GM19438 (cell line): ENCODE data around the gene YARS1.

Experiments used
- ATAC-seq: cut with Tn5 transposase; IDR thresholded peaks from one replicate; pipeline ENCODE4 v1.9.1; 2021; ENCODE audit warnings: low read depth; ENCODE audit not compliant: unreplicated experiment

YARS1 gene

DNA sequence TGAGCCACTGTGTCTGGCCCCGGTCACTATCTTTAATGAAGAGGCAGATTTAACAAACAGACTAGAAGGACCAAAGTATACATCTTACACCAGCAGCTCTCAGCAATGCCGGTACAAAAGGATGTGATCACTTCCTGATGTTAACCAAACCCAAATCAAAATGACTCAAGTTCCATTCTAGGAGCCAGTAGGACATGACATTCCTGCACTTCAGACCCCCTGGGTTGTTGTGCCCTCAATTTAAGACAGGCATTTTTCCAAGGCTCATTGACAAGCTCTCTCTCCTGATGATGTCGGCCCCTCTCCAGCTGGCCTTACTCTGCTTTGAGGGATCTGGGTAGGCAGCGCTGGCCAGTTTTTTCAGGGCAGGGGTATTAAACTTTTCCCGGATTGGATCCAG is 35.1 kb downstream of the YARS1 start:
- ATAC-seq, result no peak

DNA sequence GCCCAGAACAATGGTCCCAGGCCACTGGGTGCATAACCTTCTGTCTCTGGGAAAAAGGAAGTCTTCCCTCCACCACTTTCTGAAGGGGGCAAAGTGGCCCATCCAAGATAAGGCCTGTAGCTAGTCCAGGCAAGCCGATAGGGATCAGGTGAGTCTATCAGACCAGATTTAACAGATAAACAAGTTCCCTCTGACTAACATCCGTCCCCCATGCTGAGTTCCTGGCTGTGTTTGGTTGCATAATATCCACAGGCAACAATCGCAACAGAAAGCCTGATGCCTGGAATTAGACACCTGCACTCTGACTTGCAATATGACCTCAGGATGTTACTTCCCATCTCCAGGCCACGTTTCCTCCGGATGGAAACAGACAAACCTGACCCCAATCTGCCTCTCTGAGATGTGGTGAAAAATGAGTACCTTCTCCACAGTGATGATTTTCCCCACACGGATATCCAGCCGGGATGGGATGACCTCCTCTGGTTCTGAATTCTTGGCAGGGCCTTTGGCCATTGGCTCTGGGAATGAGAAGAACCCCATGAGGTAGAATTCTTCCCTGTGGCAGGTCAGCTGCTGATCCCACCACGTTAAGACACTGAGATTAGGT is 36.4 kb downstream of the YARS1 start:
- ATAC-seq, result no peak

DNA sequence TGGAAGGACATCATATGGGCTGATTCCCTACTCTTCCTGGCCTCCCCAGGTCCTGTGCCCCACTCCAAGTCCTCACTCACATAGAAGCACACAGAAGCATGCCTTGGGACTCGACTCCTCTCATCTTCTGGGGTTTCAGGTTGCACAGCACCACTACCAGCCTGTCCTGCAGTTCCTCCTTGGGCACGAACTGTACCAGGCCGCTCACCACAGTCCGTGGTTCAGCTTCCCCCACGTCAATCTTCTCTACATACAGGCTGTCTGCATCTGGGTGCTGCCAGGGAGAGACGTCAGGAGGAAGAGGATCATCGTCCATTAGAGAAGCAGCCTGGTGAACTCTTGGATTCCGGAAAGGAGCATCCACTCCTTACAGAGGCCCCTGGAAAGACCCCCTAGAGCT is 37.2 kb downstream of the YARS1 start:
- ATAC-seq, result no peak

DNA sequence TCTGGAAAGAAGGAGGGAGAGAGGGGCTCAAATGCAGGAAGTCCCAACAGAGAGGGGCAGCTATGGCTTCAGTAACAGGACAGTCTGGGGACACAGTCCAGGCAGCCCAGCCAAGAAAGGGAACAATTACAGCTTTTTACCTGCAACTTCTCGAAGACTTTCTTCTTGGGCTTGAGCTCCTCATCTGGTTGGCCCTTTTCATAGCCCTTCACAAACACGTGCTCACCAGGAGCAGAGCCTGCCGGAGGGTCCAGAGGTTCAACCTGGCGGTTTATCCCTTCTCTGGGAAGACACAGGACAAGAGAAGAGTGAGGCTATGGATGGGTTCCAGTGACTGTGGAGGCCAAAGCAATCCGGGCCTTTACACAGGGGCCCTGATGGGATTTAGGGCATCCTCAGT is 37.9 kb downstream of the YARS1 start:
- ATAC-seq, result no peak

DNA sequence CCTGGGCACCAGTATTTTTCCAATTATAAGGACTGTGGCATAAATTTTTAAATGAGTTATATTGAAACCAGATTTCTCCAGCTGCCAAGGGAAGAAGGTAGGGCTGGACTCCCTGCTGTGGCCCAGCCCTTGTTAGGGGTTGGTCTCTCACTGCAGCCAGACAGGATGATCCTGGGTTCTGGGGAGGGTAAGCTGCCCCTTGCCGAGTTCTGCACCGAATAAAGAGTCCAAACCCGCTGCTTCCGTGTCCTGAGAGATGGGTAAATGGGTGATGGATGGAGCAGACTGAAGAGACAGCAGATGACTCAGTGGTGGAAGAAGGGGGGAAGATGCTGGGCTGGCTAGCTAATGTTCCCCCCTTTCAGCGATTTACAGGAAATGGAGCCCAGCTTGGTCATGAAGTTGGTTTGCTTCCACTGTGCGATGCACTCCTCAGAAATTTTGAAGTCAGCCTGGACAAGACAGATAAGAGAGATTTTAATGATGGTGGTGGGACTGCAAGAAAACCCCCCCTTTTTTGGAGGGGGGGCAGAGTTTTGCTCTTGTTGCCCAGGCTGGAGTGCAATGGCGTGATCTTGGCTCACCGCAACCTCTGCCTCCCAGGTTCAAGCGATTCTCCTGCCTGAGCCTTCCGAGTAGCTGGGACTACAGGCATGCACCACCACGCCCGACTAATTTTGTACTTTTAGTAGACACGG is 41.4 kb downstream of the YARS1 start:
- ATAC-seq, result no peak

DNA sequence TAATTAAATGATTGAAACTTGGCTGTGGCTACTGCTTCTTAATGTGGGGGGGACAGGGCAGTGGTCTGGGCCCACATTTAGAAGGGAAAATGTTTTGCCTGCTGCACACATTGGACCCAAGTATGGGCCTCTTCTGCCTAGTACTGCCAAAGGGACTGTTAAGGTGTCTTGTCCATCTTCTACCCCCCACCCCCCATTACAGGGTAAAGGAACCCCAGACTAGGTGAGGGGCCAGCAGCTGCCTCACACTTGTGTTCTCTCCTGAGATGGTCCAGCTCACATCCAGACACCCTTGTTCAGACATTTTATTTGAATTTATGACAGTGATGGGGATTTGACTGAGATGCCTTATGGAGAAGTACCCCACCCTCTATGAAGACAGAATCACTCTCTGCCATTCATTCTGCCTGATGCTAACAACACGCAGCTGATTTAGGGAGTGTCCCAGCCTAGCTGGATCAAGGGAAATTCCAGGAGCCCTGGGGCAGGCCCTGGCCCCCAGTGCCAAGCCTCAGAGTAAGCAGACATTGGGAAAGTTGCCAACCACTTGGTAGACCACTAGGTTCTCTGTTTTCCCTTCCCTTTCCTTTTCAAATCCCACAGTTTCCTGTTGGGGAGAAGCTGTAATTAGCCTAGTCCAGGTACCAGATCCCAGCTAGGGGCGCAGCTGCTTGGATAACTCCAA is 42.1 kb downstream of the YARS1 start:
- no peak for ATAC-seq

DNA sequence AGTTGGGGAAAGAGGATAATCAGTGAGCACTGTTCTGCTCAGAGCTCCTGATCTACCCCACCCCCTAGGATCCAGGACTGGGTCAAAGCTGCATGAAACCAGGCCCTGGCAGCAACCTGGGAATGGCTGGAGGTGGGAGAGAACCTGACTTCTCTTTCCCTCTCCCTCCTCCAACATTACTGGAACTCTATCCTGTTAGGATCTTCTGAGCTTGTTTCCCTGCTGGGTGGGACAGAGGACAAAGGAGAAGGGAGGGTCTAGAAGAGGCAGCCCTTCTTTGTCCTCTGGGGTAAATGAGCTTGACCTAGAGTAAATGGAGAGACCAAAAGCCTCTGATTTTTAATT is 42.7 kb downstream of the YARS1 start:
- no peak for ATAC-seq

DNA sequence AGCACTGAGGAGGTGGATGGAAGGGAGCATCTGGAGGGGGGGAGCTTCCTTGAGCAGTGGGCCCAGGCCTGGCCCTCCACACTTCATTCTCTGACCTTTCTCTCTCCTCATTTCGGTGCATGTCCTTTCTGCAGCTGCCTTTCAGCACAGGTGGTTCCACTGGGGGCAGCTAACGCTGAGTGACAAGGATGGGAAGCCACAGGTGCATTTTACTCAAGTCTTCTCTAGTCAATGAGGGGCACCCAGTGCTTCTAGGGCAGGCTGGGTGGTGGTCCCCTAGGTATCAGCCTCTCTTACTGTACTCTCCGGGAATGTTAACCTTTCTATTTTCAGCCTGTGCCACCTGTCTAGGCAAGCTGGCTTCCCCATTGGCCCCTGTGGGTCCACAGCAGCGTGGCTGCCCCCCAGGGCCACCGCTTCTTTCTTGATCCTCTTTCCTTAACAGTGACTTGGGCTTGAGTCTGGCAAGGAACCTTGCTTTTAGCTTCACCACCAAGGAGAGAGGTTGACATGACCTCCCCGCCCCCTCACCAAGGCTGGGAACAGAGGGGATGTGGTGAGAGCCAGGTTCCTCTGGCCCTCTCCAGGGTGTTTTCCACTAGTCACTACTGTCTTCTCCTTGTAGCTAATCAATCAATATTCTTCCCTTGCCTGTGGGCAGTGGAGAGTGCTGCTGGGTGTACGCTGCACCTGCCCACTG is 43.2 kb downstream of the YARS1 start:
- ATAC-seq, result no peak

DNA sequence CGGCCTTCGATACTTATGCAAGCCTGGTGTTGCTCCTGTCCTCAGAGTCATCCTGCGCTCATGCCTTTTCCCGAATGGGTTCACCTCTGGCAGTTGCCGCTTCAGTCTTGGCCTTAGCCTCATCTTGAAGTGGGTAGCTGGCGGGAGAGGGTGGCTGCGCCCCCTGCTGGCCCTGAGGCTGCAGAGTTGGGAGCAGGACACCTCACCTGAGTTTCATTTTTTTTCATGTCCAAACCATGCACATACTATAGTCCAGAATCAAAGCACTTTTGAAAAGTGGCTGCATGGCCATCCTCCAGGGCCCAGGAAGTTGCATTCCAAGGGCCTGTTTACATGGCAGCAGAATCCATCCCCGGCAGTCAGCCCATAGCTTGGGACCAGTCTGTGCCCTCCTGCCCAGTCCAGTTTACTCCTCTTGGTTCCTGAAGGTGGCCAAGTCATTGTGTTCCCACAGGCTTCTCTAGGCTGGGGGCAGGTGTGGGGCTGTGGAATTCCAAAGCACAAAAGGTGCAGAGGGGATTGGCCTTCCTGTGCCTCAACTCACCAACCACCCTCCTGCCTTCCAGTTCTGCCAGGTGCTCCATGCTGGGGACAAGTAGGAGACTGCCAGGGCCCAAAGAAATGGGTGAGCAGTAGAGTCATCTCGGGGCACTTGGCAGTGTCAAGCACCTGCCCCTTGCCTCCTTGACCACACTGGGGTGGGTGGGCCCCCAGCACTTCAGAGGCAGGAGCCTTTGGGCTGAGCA is 44.0 kb downstream of the YARS1 start:
- no peak for ATAC-seq

DNA sequence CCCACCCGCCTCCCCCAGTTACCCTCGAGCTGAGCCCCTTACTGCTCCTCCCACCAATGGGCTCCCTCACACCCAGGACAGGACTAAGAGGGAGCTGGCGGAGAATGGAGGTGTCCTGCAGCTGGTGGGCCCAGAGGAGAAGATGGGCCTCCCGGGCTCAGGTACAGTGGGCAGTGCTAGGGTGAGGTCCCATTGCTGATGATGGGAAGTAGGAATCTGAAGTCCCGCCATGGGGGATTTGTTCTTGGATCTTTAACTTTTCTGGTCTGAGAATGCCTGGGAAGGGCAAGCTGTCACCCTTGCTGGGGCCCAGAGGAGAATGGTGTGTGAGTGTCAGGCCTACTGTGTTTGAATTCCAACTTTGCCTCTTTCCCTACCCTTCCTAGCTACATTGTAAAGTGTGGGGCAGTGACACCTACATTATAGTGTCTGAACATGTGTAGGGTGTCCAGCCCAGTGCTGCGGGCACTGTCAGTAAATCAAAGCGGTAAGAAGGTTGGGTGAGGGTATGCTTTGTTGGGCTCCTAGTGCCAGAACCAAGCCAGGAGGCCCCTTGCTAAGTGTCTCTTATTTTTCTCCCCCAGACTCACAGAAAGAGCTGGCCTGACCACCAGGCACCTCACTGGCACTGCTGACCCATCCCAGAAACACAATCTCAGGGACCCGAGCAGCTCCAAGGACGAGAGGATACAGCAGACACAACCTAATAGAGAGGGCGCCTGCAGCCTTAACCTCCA is 44.7 kb downstream of the YARS1 start:
- ATAC-seq, result no peak

DNA sequence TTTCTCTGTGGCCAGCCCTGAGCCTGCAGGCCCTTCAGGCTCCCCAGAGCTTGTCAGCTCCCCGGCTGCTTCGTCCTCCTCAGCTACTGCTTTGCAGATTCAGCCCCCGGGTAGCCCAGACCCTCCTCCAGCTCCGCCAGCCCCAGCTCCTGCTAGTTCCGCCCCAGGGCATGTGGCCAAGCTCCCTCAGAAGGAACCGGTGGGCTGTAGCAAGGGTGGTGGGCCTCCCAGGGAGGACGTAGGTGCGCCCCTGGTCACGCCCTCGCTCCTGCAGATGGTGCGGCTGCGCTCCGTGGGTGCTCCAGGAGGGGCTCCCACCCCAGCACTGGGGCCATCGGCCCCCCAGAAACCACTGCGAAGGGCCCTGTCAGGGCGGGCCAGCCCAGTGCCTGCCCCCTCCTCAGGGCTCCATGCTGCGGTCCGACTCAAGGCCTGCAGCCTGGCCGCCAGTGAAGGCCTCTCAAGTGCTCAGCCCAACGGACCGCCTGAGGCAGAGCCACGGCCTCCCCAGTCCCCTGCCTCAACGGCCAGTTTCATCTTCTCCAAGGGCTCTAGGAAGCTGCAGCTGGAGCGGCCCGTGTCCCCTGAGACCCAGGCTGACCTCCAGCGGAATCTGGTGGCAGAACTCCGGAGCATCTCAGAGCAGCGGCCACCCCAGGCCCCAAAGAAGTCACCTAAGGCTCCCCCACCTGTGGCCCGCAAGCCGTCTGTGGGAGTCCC is 45.4 kb downstream of the YARS1 start:
- ATAC-seq, result no peak

DNA sequence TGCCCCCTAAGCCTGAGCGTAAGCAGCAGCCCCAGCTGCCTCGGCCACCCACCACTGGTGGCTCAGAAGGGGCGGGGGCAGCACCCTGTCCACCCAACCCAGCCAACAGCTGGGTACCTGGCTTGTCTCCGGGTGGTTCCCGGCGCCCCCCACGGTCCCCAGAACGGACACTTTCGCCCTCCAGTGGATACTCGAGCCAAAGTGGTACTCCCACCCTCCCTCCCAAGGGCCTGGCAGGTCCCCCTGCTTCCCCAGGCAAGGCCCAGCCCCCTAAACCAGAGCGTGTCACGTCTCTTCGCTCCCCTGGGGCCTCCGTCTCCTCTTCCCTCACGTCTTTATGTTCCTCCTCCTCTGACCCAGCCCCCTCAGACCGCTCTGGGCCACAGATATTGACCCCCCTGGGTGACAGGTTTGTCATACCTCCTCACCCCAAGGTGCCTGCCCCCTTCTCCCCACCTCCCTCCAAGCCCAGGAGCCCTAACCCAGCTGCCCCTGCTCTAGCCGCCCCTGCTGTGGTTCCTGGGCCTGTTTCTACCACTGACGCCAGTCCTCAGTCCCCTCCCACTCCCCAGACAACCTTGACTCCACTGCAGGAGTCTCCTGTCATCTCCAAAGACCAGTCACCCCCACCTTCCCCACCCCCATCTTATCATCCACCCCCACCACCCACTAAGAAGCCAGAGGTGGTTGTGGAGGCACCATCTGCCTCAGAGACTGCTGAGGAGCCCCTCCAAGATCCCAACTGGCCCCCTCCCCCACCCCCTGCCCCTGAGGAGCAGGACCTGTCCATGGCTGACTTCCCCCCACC is 46.2 kb downstream of the YARS1 start:
- no peak for ATAC-seq

DNA sequence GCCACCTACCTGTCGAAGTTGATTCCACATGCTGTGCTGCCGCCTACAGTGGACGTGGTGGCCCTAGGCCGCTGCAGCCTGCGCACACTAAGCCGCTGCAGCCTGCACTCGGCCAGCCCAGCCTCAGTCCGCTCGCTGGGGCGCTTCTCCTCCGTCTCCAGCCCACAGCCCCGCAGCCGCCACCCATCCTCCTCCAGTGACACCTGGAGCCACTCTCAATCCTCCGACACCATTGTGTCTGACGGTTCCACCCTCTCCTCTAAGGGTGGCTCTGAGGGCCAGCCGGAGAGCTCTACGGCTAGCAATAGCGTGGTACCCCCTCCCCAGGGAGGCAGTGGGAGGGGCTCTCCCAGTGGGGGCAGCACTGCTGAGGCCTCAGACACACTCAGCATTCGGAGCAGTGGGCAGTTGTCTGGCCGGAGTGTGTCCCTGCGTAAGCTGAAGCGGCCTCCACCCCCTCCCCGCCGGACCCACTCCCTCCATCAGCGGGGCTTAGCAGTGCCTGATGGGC is 46.9 kb downstream of the YARS1 start:
- no peak for ATAC-seq

DNA sequence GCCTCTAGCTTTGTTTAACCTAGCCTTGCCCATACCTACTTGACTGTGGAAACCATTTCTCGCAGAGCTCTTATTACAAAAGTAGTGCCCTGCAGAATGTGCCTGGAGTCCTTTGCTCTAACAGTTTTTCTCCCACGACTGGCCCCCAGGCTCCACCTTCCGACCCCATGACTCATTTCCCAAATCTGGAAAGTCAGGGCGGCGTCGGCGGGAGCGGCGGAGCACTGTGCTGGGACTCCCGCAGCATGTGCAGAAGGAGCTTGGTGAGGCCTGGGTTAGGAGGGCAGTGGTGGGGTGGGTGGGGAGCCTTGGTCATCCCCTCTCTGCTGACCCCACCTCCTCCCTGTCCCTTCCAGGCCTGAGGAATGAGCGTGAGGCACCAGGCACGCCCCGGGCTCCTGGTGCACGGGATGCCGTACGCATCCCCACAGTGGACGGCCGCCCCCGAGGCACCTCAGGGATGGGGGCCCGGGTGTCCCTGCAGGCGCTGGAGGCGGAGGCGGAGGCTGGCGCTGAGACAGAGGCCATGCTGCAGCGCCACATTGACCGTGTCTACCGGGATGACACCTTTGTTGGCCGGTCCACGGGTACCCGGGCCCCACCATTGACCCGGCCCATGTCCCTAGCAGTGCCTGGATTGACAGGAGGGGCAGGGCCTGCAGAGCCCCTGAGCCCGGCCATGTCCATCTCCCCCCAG is 47.5 kb downstream of the YARS1 start:
- no peak for ATAC-seq

DNA sequence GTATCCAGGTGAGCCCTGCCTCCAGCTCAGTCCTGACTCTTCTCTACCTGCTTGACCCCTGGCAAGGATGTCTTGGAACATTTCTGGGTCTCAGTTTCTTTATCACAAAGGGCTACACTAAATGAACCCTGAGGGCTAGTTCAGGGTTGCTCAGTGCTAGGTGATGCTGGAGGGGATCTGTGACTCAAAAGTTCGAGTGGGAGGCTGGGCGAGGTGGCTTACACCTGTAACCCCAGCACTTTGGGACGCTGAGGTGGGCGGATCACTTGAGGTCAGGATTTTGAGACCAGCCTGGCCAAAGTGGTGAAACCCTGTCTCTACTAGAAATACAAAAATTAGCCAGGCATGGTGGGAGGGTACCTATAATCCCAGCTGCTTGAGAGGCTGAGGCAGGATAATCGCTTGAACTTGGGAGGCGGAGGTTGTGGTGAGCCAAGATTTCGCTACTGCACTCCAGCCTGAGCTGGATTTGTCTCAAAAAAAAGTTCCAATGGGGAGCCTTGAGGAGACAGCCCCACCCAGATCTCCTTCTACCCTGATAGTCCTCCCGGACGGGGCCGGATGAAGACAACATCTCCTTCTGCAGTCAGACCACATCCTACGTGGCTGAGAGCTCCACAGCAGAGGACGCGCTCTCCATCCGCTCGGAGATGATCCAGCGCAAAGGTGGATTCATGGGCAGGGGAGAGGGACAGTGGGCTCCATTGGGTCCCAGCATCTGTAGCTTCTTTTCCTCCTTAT is 48.9 kb downstream of the YARS1 start:
- ATAC-seq, result no peak

DNA sequence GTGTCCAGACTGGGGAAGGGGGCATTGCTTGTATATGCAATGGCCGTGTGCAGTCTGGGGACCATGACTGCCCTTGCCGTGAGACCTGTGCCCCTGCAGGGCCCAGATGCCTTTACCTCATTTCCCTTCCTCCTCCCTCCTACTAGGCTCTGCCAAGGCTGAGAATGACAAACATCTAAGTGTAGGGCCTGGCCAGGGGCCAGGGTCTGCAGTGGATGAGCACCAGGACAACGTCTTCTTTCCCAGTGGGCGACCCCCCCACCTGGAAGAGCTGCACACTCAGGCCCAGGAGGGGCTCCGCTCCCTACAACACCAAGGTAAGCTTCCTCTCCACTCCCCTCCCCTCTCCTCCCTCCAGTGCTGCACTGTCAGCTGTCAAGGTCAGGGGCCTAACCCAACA is 49.5 kb downstream of the YARS1 start:
- ATAC-seq, result no peak

DNA sequence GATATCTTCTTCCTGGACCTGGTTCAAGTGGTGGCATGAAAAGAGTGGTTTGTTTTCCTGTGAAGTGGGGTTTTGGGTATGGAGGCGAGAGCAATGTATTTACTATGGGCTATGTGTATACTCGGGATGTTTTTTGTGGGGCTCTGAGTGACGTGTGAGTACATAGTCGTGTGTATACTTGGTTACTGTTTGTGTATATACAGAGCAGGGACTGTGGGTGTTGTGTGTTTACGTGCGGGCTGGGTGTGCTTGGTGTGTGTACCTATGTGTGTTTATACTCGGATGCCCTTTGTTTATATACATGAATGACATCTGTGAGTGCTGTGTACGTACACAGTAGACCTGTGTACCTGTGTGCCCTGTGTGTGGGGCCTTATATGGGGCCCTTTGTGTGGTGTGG is 50.0 kb downstream of the YARS1 start:
- no peak for ATAC-seq
